ENCODE data around the gene LRRC10B. TPM values are rescaled to one million over a fixed set of nuclear protein-coding genes. Genes with fewer than 3 reads are reported as not detected.

Gene LRRC10B
- total RNA-seq, 1 donor from 2014 or later: not detected

DNA sequence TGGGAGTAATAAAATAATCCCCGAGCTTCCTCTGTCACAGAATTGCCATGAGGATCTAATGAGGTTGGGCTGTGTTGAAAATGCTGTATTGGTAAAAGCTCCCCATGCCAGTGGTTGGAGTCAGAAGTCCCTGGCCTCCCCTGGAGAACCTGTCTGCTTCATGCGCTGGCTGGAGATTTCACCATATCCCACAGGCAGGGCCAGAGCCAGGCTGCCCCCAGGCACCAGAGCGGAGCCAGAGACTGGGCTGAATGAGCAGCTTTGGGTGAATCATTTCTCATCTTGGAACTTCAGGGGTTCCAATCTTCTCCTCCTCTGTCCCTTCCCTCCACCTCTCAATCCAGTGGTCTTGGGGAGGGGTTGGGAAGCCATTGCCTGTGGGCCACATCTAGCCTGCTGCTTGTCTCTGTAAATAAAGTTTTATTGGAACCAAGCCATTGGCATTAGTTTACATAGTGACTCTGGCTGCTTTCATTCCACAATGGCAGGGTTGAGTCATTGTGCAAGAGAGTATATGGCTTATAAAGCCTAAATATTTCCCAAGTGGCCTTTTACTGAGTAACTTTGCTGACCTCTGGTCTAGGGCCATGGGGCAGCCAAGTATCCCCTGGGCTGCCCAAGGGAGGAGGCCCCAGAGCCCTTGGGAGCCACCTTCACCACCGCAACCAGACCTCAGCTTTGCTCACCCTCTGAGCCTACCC lies 35.2 kb downstream of the LRRC10B start:
- Histone ChIP-seq H3K27me3 (ENCODE audit: control insufficient read depth, insufficient read depth, low read length) (peaks cover 1% of the 10 kb centered on the region), H3K36me3 (ENCODE audit: control insufficient read depth, insufficient read depth, low read length) (peaks cover 4% of the 10 kb centered on the region), H3K4me3 (ENCODE audit: low read depth, low read length) (no peak overlapping the region)
- FAIRE-seq: no peak
- DNase-seq (ENCODE audit: low read depth): peak; percentile 65
- TF ChIP-seq, protein P1, sequence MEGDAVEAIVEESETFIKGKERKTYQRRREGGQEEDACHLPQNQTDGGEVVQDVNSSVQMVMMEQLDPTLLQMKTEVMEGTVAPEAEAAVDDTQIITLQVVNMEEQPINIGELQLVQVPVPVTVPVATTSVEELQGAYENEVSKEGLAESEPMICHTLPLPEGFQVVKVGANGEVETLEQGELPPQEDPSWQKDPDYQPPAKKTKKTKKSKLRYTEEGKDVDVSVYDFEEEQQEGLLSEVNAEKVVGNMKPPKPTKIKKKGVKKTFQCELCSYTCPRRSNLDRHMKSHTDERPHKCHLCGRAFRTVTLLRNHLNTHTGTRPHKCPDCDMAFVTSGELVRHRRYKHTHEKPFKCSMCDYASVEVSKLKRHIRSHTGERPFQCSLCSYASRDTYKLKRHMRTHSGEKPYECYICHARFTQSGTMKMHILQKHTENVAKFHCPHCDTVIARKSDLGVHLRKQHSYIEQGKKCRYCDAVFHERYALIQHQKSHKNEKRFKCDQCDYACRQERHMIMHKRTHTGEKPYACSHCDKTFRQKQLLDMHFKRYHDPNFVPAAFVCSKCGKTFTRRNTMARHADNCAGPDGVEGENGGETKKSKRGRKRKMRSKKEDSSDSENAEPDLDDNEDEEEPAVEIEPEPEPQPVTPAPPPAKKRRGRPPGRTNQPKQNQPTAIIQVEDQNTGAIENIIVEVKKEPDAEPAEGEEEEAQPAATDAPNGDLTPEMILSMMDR (IDR thresholded peaks at IDR 0.05; ENCODE audit: insufficient read depth, low read length, severe bottlenecking): no peak

DNA sequence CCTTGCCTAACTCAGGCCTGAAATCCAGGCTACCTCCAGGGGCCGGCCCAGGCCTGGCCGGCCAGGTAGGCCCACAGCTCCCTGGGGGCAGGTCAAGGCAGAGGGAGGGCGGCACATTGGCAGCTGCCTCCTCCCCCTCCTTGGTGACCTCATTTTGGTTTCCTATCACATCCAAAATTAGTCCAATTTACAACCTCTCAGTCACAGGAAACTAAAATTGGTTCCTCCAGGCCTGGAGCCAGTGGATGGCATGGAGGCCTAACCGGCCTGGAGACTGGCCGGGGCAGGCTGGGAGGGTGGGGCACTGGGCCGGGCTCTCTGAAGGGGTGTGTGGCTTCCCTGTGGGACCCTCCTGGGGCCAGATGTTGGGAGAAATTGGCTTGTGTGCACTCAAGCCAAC lies 35.9 kb downstream of the LRRC10B start:
- Histone ChIP-seq H3K4me3 (ENCODE audit: low read depth, low read length) (no peak overlapping the region), H3K27me3 (ENCODE audit: control insufficient read depth, insufficient read depth, low read length) (peaks cover 1% of the 10 kb centered on the region), H3K36me3 (ENCODE audit: control insufficient read depth, insufficient read depth, low read length) (peaks cover 4% of the 10 kb centered on the region)
- FAIRE-seq: no peak
- DNase-seq (ENCODE audit: low read depth): no peak
- TF ChIP-seq, protein P1 (IDR thresholded peaks at IDR 0.05; ENCODE audit: insufficient read depth, low read length, severe bottlenecking): no peak

DNA sequence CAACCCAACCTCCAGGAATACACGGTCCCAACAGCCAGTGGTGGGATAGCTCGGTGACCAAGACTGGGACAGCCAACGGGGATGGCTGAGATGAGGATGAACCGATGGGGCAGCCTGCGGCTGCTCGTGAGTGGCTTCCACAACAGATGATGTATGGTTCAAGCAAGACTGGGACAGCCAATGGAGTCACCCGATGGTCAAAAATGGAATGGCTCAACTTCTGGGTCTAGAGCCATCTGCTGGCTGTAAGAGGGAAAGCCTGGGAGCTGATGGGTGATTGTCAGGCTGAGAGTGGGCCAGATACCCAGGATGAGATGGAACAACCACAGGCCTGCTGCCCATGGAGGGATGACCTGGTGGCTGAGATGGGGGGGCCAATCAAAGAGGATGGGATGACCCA lies 36.8 kb downstream of the LRRC10B start:
- DNase-seq (ENCODE audit: low read depth) (no peak), FAIRE-seq (no peak)
- TF ChIP-seq, protein P1 (IDR thresholded peaks at IDR 0.05; ENCODE audit: insufficient read depth, low read length, severe bottlenecking): peak; percentile 42
- H3K27me3 ChIP-seq (ENCODE audit: control insufficient read depth, insufficient read depth, low read length): no peaks in the 10 kb centered on the region
- no peak overlapping the region for H3K4me3 ChIP-seq (ENCODE audit: low read depth, low read length)
- peaks cover 4% of the 10 kb centered on the region for H3K36me3 ChIP-seq (ENCODE audit: control insufficient read depth, insufficient read depth, low read length)

DNA sequence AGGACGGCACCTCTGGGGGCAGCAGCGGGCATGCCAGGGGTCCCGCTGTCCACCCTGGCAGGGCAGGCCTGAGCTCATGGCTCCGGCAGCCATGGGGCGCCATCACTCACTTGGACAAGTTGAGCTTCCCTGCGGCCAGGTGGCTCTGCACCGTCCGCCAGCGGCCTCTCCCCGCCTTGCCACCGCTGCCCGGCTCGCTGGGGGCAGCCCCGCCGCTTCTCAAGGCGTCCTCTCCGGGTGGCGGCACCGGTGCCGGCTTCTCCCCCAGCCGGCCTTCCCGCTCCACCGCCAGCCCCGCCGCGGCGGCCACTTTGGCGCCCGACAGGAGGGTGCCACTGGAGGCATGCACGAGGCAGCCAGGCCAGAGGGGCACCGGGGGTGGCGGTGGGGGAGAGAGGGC lies 37.4 kb downstream of the LRRC10B start:
- TF ChIP-seq, protein P1 (IDR thresholded peaks at IDR 0.05; ENCODE audit: insufficient read depth, low read length, severe bottlenecking): no peak
- H3K4me3 ChIP-seq (ENCODE audit: low read depth, low read length): no peak overlapping the region
- no peak for DNase-seq (ENCODE audit: low read depth)
- no peak for FAIRE-seq
- H3K36me3 ChIP-seq (ENCODE audit: control insufficient read depth, insufficient read depth, low read length): peaks cover 4% of the 10 kb centered on the region
- no peaks in the 10 kb centered on the region for H3K27me3 ChIP-seq (ENCODE audit: control insufficient read depth, insufficient read depth, low read length)

DNA sequence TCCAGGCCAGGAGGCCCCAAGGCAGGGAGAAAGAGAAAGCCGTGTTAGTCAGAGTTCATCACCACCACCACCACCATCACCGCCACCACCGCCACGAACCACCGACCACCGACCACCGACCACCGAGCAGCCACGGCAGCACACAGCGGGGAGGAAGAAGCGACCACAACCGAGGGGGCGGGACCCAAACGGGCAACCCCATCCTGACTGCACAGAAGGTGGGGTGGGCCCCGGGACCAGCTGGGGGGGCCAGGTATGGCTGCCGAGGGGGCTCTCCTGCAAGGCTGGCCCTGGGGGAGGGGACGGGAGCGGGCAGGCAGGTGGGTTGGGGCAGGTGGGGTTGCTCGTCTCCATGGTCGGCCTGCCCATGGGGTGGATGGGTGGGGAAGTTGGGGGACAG lies 38.1 kb downstream of the LRRC10B start:
- FAIRE-seq (no peak), DNase-seq (ENCODE audit: low read depth) (no peak)
- no peaks in the 10 kb centered on the region for H3K27me3 ChIP-seq (ENCODE audit: control insufficient read depth, insufficient read depth, low read length)
- TF ChIP-seq, protein P1 (IDR thresholded peaks at IDR 0.05; ENCODE audit: insufficient read depth, low read length, severe bottlenecking): no peak
- H3K36me3 ChIP-seq (ENCODE audit: control insufficient read depth, insufficient read depth, low read length): peaks cover 4% of the 10 kb centered on the region
- H3K4me3 ChIP-seq (ENCODE audit: low read depth, low read length): no peak overlapping the region

DNA sequence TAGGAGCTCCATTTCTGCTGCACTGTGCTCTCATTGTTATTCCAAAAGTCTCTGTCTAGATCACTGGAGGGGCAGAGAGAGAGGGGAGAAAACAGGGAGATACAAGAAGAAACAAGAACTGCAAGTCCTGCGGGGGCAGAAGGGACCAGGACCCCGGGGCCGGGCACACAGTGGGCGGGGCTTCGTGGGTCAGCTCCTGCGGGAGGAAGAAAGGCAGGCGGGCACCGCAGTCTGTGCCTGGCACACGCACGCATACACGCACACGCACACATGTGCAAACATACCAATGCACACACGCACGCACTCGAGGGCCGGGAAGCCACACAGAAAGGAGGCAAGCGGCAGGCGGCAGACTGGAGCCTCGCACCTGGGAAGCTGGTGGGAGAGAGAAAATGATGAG lies 38.7 kb downstream of the LRRC10B start:
- no peaks in the 10 kb centered on the region for H3K27me3 ChIP-seq (ENCODE audit: control insufficient read depth, insufficient read depth, low read length)
- DNase-seq (ENCODE audit: low read depth) (no peak), FAIRE-seq (no peak)
- no peak overlapping the region for H3K4me3 ChIP-seq (ENCODE audit: low read depth, low read length)
- H3K36me3 ChIP-seq (ENCODE audit: control insufficient read depth, insufficient read depth, low read length): peaks cover 4% of the 10 kb centered on the region
- TF ChIP-seq, protein P1 (IDR thresholded peaks at IDR 0.05; ENCODE audit: insufficient read depth, low read length, severe bottlenecking): no peak

Data from bronchial epithelial cell (primary cell).